HUES64 (cell line): ENCODE data around the gene FMR1. TPM values are rescaled to one million over a fixed set of nuclear protein-coding genes. Genes with fewer than 3 reads are reported as not detected.
A peak's percentile ranks its signal among the peaks of the same experiment; 100 is the strongest.

ENCODE experiments used
- H3K27ac ChIP-seq: 2 replicates; pipeline ENCODE4 v1.7.0; 2013; ENCODE audit warnings: low read depth, low read length, inconsistent platforms
- H3K27me3 ChIP-seq: 2 replicates; pipeline ENCODE4 v1.6.1; 2013; ENCODE audit warnings: mild to moderate bottlenecking, low read length; ENCODE audit not compliant: insufficient read depth
- H3K36me3 ChIP-seq: 2 replicates; pipeline ENCODE4 v1.6.1; 2013; ENCODE audit warnings: mild to moderate bottlenecking, low read length; ENCODE audit not compliant: insufficient read depth
- H3K4me1 ChIP-seq: 2 replicates; pipeline ENCODE4 v1.6.1; 2013; ENCODE audit warnings: mild to moderate bottlenecking, low read length, moderate library complexity; ENCODE audit not compliant: insufficient read depth
- H3K4me3 ChIP-seq: 2 replicates; pipeline ENCODE4 v1.5.1; 2013; ENCODE audit warnings: mild to moderate bottlenecking, low read length, moderate library complexity
- H3K9ac ChIP-seq: 2 replicates; pipeline ENCODE4 v1.6.1; 2013; ENCODE audit warnings: mild to moderate bottlenecking, low read depth, low read length
- H3K9me3 ChIP-seq: 2 replicates; pipeline ENCODE4 v1.6.1; 2013; ENCODE audit warnings: low read depth, low read length; ENCODE audit not compliant: insufficient read depth
- WGBS: fragments of 150-250, 120-280 bp; methylation state at CpG from one replicate; pipeline ENCODE4 v1.1.7; 2013; ENCODE audit warnings: missing lambda C conversion rate; 5-methylcytosine and 5-hydroxymethylcytosine counted together
- polyA plus RNA-seq, 2 experiments: library from polyadenylated mRNA; stranded (reverse); fragments of 50-300 nt; gene quantifications; one replicate each; pipeline ENCODE4 v1.2.3, GENCODE V29; 2013

The FMR1 gene
- 25.1 TPM for polyA plus RNA-seq (2013, experiment 1 of 2)
- 26.2 TPM for polyA plus RNA-seq (2013, experiment 2 of 2)

- Histone ChIP-seq H3K9ac (peak within 1 kb of the TSS; percentile 91), H3K4me1 (peaks cover 28% of the 10 kb centered on the region), H3K27me3 (peaks cover 7% of the 10 kb centered on the region; the same call in 1 of the 2 replicates), H3K36me3 (no peaks in the 10 kb centered on the region), H3K4me3 (peak within 1 kb of the TSS; percentile 88), H3K27ac (peak within 1 kb of the TSS; percentile 91), H3K9me3 (no peaks in the 10 kb centered on the region)
- 10% methylated on average over 63 of the region's 66 CpGs for WGBS
These were observed at the start of gene FMR1 for GRCh38 chrX:147911192-147912022. Gene FMR1, plus strand, starts transcription at chrX:147911919. Its CDS starts 261 bp downstream, at chrX:147912180.

DNA sequence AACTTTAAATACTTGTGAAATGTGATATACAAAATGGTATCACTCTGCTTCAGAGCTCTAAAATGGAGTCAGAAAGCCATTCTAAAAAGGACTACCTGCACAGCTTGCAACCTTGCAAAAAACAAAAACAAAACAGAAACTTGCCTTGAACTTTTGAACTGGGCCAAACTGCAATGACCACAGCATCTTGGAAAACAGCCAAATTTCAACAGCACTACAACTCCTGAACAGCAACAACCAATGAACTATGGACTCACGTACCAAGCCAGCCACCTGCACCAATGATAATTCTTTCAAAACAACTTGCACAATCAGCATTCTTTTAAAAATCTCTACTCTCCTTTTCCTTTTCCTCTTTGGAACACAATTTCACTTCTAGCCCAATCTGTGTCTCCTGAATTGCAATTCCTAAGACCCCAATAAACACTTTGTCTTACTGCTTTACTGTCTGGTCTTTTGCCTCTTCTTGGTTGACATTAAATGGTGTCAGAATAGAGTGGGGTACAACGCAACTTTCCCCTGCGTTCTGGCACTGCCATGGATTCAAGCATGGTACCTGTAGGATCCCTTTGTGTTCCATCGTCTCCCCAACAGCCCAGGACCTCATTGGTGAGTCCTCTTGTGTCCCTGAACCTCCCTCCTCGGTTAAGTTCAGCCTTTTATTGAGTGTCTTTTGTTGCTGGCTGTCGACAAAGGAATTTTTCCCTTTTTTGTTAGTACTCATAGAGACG is 35.7 kb upstream of the FMR1 start:
- Histone ChIP-seq H3K9me3 (no peaks in the 10 kb centered on the region), H3K36me3 (no peaks in the 10 kb centered on the region), H3K27me3 (no peaks in the 10 kb centered on the region), H3K4me1 (no peaks in the 10 kb centered on the region), H3K27ac (no peak overlapping the region), H3K4me3 (no peak overlapping the region), H3K9ac (no peak overlapping the region)
- WGBS = 90% methylated on average over 6 of the region's 7 CpGs

DNA sequence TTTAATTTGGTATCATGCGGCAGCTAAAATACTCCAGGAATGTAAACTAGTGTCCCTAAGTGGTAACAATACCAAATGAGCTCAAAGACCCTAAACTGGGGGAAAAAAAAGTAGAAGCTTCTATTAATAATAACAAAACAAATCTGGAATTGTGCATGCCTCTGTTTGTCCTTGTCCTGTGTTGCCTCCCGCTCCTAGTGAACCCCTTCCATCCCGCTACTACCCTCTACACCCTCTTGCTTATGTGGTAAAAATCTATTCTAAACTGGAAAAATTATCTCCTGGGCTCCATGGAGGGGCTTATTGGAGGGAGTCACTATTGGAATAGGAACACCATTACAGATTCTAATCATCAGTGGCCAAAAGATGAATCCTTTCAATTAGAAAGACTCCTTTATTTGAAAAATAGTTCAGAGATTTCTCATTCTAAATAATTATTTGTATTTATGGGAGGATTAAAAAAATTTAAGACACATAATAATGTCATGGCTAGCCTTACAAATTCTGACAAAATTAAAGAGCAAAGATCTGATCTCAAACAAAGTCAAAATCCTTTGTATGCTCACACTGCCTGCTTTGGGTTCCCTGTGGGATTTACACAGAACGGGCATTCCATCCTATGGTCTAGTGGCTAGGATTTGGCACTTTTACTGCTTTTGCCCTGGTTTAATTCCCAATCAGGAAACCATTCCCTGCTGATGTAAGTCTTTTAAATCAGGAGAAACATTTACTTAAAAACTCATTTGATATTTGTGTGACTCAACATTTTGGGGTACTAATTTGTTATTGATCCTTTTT is 34.7 kb upstream of the FMR1 start:
- WGBS = 88% methylated on average over 1 of the region's 4 CpGs

DNA sequence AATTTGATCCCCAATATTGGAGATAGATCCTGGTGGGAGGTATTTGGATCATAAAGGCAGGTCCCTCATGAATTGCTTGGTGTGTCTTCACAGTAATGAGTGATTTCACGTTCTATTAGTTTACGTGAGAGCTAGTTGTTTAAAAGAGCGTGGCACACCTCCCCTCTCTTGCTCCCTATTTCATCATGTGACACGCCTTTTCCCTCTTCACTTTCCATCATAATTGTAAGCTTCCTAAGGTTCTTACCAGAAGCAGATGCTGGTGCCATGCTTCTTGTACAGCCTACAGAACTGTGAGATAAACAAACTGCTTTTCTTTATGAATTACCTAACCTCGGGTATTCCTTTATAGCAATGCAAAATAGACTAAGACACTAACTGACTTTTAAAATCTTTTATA is 34.0 kb upstream of the FMR1 start:
- no peaks in the 10 kb centered on the region for H3K9me3 ChIP-seq
- no peaks in the 10 kb centered on the region for H3K4me1 ChIP-seq
- H3K36me3 ChIP-seq = no peaks in the 10 kb centered on the region
- H3K27ac ChIP-seq = no peak overlapping the region
- H3K27me3 ChIP-seq = no peaks in the 10 kb centered on the region
- H3K9ac ChIP-seq = no peak overlapping the region
- no peak overlapping the region for H3K4me3 ChIP-seq
- 88% methylated on average over 5 of the region's 5 CpGs for WGBS

More for the DNA sequence above, 34.7 kb upstream of the FMR1 start:
- Histone ChIP-seq H3K4me1 (no peaks in the 10 kb centered on the region), H3K27ac (no peak overlapping the region), H3K36me3 (no peaks in the 10 kb centered on the region), H3K9ac (no peak overlapping the region), H3K4me3 (no peak overlapping the region), H3K27me3 (no peaks in the 10 kb centered on the region), H3K9me3 (no peaks in the 10 kb centered on the region)

- H3K9ac ChIP-seq = no peak overlapping the region
- no peaks in the 10 kb centered on the region for H3K4me1 ChIP-seq
- no peaks in the 10 kb centered on the region for H3K27me3 ChIP-seq
- H3K9me3 ChIP-seq = no peaks in the 10 kb centered on the region
- no peaks in the 10 kb centered on the region for H3K36me3 ChIP-seq
- no peak overlapping the region for H3K27ac ChIP-seq
- no peak overlapping the region for H3K4me3 ChIP-seq
- WGBS = 87% methylated on average over 2 of the region's 2 CpGs
These were observed 26.8 kb upstream of the FMR1 start for GRCh38 chrX:147884958-147885357.

DNA sequence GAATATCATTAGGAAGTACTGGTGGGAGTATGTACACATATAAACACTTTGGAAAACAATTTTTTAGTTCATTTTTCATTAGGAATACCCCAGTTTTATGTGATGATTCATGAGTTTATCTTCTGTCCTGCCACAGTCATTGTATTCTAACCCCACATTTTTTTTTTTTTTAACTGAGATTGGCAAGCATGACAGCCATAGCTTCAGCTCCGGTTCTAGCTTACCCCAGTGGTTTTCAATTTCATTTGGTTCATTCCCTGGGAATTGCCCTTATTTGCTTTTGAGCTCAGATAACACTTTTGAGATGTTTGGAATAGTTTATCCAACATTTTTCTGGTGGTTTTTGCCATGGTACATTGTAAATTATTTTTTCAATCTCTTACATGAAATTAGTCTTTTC is 21.0 kb upstream of the FMR1 start:
- WGBS = 60% methylated on average over 1 of the region's 1 CpG
- no peak overlapping the region for H3K27ac ChIP-seq
- no peak overlapping the region for H3K4me3 ChIP-seq
- H3K36me3 ChIP-seq = no peaks in the 10 kb centered on the region
- no peak overlapping the region for H3K9ac ChIP-seq
- H3K9me3 ChIP-seq = no peaks in the 10 kb centered on the region
- H3K4me1 ChIP-seq = no peaks in the 10 kb centered on the region
- no peaks in the 10 kb centered on the region for H3K27me3 ChIP-seq

GRCh38 chrX:147891896-147892295 is 19.8 kb upstream of the FMR1 start:
- Histone ChIP-seq H3K27ac (no peak overlapping the region), H3K27me3 (no peaks in the 10 kb centered on the region), H3K4me3 (no peak overlapping the region), H3K4me1 (no peaks in the 10 kb centered on the region), H3K9ac (no peak overlapping the region), H3K36me3 (no peaks in the 10 kb centered on the region), H3K9me3 (no peaks in the 10 kb centered on the region)
- WGBS = 90% methylated on average over 1 of the region's 1 CpG

DNA sequence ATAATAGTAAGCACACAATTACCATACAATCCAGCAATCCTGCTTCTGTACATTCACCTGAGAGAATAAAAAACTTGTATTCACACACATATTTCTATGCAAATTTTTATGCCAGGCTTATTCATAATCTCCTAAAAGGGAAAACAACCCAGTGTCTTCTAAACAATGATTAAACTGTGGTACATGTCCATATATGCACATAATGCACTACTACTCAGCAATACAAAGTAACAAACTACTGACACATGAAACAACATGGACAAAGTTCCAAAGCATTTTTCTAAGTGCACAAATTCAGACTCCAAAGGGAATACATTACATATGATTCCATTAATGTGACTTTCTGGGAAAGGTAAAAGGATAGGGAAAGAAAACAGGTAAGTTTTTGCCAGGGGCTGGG is 18.0 kb upstream of the FMR1 start:
- Histone ChIP-seq H3K4me1 (no peaks in the 10 kb centered on the region), H3K27ac (no peak overlapping the region), H3K9me3 (no peaks in the 10 kb centered on the region), H3K4me3 (no peak overlapping the region), H3K27me3 (no peaks in the 10 kb centered on the region), H3K36me3 (no peaks in the 10 kb centered on the region), H3K9ac (no peak overlapping the region)

DNA sequence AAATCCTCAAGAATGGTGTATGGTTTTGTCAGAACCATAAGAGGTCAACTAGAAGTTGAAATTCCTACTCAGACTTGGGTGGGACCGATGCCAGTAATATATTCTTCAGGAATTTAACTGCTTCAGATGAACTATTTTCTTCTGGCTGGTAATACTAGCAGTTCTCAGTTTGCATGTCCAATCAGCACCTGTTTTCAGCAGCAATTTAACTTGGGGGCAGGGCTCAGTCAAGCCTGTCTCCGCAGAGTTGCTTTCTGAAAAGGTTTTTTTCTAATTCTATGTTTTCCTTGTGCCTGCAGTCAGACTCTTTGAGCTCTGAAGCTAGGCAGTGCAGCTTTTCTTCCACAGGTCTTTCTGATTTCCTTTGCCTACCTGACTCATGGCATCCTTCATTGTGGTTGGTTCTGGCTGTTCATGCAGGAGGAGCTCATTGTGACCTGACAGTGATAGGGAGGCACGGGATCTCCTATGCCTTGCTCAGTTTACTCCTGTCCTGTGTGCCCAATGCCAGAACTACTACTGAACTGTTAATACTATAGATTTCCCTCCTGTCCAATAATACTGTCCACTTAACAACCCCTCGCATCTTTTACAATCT is 17.3 kb upstream of the FMR1 start:
- Histone ChIP-seq H3K4me1 (no peaks in the 10 kb centered on the region), H3K4me3 (no peak overlapping the region), H3K9me3 (no peaks in the 10 kb centered on the region), H3K9ac (no peak overlapping the region), H3K27ac (no peak overlapping the region), H3K27me3 (no peaks in the 10 kb centered on the region), H3K36me3 (no peaks in the 10 kb centered on the region)
- 80% methylated on average over 4 of the region's 4 CpGs for WGBS

DNA sequence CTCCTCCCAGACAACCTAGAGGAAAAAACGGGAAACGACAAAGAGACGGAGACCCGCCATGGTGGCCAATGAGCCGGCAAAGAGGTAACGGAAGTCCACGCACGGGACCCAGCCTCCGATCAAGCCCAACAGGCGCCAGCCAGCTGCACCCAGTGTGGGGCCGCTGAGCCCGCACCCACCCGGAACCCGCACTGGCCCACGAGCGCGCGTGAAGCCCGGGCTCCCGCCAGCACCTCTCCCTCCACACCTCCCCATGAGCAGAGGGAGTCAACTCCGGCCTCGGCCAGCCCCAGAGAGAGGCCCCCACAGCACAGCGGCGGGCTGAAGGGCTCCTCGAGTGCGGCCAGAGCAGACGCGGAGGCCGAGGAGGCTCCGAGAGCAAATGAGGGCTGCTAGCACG is 14.6 kb upstream of the FMR1 start:
- no peak overlapping the region for H3K27ac ChIP-seq
- peaks cover 3% of the 10 kb centered on the region; the same call in 1 of the 2 replicates for H3K4me1 ChIP-seq
- H3K27me3 ChIP-seq = no peaks in the 10 kb centered on the region
- 96% methylated on average over 31 of the region's 31 CpGs for WGBS
- no peaks in the 10 kb centered on the region for H3K9me3 ChIP-seq
- H3K9ac ChIP-seq = no peak overlapping the region
- H3K36me3 ChIP-seq = no peaks in the 10 kb centered on the region
- H3K4me3 ChIP-seq = no peak overlapping the region
